ENCODE measurements around the gene AK5. TPM values are rescaled to one million over a fixed set of nuclear protein-coding genes. Genes with fewer than 3 reads are reported as not detected.
A peak's percentile ranks its signal among the peaks of the same experiment; 100 is the strongest.

AK5 gene
- total RNA-seq, 2 experiments from 2014 or later: 4.6 to 5.6 TPM

- DNase-seq: no peak
- ChIA-PET CTCF (interaction anchor here (0.9 to 1.7 kb wide), 2 partner anchors 9 kb away, joined by 3 to 6 read pairs; no protein-coding TSS in a partner anchor), POLR2A (no interaction called here)
- Mint-ChIP-seq H3K9me3 (no peaks in the 10 kb centered on the region), H3K4me3 (no peak overlapping the region), H3K36me3 (ENCODE audit: low read depth) (peaks cover 29% of the 10 kb centered on the region), H3K27me3 (no peaks in the 10 kb centered on the region), H3K27ac (no peak overlapping the region), H3K4me1 (ENCODE audit: low read depth) (peaks cover 2% of the 10 kb centered on the region)
- intact Hi-C loops (cut with micrococcal nuclease): no loop called here
- no peak for ATAC-seq
- TF ChIP-seq CTCF (IDR thresholded peaks at IDR 0.05): no peak
Observed at GRCh38 chr1:77579547-77579946, 297.7 kb downstream of the AK5 start.

GRCh38 chr1:77582905-77583304 is 301.1 kb downstream of the AK5 start:
- ATAC-seq (no peak), DNase-seq (no peak)
- no peak overlapping the region for H3K4me3 Mint-ChIP-seq
- H3K27me3 Mint-ChIP-seq: no peaks in the 10 kb centered on the region
- H3K27ac Mint-ChIP-seq: no peak overlapping the region
- no peak for TF ChIP-seq CTCF (IDR thresholded peaks at IDR 0.05)
- H3K9me3 Mint-ChIP-seq: no peaks in the 10 kb centered on the region
- peaks cover 9% of the 10 kb centered on the region for H3K4me1 Mint-ChIP-seq (ENCODE audit: low read depth)
- ChIA-PET CTCF (no interaction called here), POLR2A (no interaction called here)
- H3K36me3 Mint-ChIP-seq (ENCODE audit: low read depth): peaks cover 35% of the 10 kb centered on the region
- intact Hi-C loops (cut with micrococcal nuclease): no loop called here

- ChIA-PET POLR2A (no interaction called here), CTCF (no interaction called here)
- peaks cover 36% of the 10 kb centered on the region for H3K36me3 Mint-ChIP-seq (ENCODE audit: low read depth)
- ATAC-seq (no peak), DNase-seq (no peak)
- H3K4me3 Mint-ChIP-seq: no peak overlapping the region
- H3K27me3 Mint-ChIP-seq: no peaks in the 10 kb centered on the region
- TF ChIP-seq CTCF (IDR thresholded peaks at IDR 0.05): no peak
- peak overlapping the region; percentile 57 for H3K27ac Mint-ChIP-seq
- peaks cover 9% of the 10 kb centered on the region for H3K4me1 Mint-ChIP-seq (ENCODE audit: low read depth)
- intact Hi-C loops (cut with micrococcal nuclease): no loop called here
- H3K9me3 Mint-ChIP-seq: no peaks in the 10 kb centered on the region
Observed at GRCh38 chr1:77583483-77583882, 301.7 kb downstream of the AK5 start.

GRCh38 chr1:77584884-77585283 is 303.1 kb downstream of the AK5 start:
- TF ChIP-seq CTCF (IDR thresholded peaks at IDR 0.05): no peak
- peaks cover 30% of the 10 kb centered on the region for H3K36me3 Mint-ChIP-seq (ENCODE audit: low read depth)
- CTCF ChIA-PET: interaction anchor here (2.2 kb wide), 1 partner anchor 8 kb away, joined by 6 read pairs; no protein-coding TSS in a partner anchor
- H3K9me3 Mint-ChIP-seq: no peaks in the 10 kb centered on the region
- no peak for ATAC-seq
- H3K27me3 Mint-ChIP-seq: no peaks in the 10 kb centered on the region
- no peak overlapping the region for H3K4me3 Mint-ChIP-seq
- H3K4me1 Mint-ChIP-seq (ENCODE audit: low read depth): peaks cover 9% of the 10 kb centered on the region
- intact Hi-C loops (cut with micrococcal nuclease): no loop called here
- H3K27ac Mint-ChIP-seq: no peak overlapping the region
- POLR2A ChIA-PET: interaction anchor here (1.6 kb wide), 1 partner anchor 99 kb away, joined by 3 read pairs; no protein-coding TSS in a partner anchor
- no peak for DNase-seq

- Mint-ChIP-seq H3K4me1 (ENCODE audit: low read depth) (peaks cover 9% of the 10 kb centered on the region), H3K27me3 (no peaks in the 10 kb centered on the region), H3K27ac (no peak overlapping the region), H3K4me3 (no peak overlapping the region), H3K36me3 (ENCODE audit: low read depth) (peaks cover 22% of the 10 kb centered on the region), H3K9me3 (no peaks in the 10 kb centered on the region)
- intact Hi-C loops (cut with micrococcal nuclease): no loop called here
- DNase-seq (no peak), ATAC-seq (no peak)
- no peak for TF ChIP-seq CTCF (IDR thresholded peaks at IDR 0.05)
- POLR2A ChIA-PET: interaction anchor here (1.6 kb wide), 1 partner anchor 98 kb away, joined by 3 read pairs; no protein-coding TSS in a partner anchor
- CTCF ChIA-PET: interaction anchor here (2.2 kb wide), 1 partner anchor 8 kb away, joined by 6 read pairs; no protein-coding TSS in a partner anchor
Observed at GRCh38 chr1:77585610-77586314, 303.9 kb downstream of the AK5 start.
